Lower leg skin (tissue), 3 donors: ENCODE results near the gene FGF11.

Source experiments
- POLR2A ChIP-seq, 2 donors: fragments of 450-650 bp; IDR thresholded peaks; one replicate each; pipeline ENCODE4 v1.6.1; 2016 to 2017; ENCODE audit warnings: antibody characterized with exemption in 2 of 2, mild to moderate bottlenecking in 1 of 2, moderate library complexity in 1 of 2
- TF ChIP-seq, protein P1 (sequence below), 3 donors: fragments of 450-650 bp; IDR thresholded peaks; one replicate each; pipeline ENCODE4 v1.5.1; 2016; ENCODE audit warnings: antibody characterized with exemption in 3 of 3, mild to moderate bottlenecking in 3 of 3, moderate library complexity in 2 of 3

DNA sequence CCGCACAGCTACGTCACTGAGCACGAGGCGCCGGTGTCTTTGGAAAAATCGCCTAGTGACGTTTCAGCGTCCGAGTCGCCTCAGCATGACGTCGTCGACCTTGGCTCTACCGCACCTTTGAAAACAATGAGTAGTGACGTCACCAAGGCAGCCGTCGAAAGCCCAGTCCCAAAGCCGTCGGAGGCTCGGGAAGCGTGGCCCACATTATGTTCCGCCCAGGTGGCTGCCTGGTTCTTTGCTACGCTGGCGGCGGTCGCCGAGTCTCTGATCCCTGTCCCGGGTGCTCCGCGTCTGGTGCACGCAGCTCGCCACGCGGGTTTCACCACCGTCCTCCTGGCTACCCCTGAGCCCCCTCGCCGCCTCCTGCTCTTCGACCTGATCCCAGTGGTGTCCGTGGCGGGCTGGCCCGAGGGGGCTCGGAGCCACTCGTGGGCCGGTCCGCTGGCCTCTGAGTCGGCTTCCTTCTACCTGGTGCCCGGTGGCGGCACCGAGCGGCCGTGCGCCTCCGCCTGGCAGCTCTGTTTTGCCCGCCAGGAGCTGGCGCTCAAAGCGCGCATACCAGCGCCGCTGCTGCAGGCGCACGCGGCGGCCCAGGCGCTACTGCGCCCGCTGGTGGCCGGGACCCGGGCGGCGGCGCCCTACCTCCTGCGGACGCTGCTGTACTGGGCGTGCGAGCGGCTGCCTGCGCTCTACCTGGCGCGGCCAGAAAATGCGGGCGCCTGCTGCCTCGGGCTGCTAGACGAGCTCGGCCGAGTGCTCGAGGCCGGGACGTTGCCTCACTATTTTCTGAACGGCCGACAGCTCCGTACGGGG lies 2.5 kb upstream of the FGF11 start:
- TF ChIP-seq, protein P1, sequence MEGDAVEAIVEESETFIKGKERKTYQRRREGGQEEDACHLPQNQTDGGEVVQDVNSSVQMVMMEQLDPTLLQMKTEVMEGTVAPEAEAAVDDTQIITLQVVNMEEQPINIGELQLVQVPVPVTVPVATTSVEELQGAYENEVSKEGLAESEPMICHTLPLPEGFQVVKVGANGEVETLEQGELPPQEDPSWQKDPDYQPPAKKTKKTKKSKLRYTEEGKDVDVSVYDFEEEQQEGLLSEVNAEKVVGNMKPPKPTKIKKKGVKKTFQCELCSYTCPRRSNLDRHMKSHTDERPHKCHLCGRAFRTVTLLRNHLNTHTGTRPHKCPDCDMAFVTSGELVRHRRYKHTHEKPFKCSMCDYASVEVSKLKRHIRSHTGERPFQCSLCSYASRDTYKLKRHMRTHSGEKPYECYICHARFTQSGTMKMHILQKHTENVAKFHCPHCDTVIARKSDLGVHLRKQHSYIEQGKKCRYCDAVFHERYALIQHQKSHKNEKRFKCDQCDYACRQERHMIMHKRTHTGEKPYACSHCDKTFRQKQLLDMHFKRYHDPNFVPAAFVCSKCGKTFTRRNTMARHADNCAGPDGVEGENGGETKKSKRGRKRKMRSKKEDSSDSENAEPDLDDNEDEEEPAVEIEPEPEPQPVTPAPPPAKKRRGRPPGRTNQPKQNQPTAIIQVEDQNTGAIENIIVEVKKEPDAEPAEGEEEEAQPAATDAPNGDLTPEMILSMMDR (IDR thresholded peaks at IDR 0.05), result no peak
- no peak for TF ChIP-seq POLR2A (IDR thresholded peaks at IDR 0.05)
